Subcutaneous abdominal adipose tissue (tissue), 5 donors: ENCODE measurements around the gene SHB.

Source experiments
- H3K27ac ChIP-seq: one replicate; pipeline ENCODE4 v1.7.0; 2013; ENCODE audit warnings: low read depth, mild to moderate bottlenecking, inconsistent platforms, low read length, moderate library complexity
- H3K27me3 ChIP-seq, 5 donors: one replicate each; pipeline ENCODE4 v1.7.0; 2013; ENCODE audit warnings: low read length in 5 of 5, inconsistent platforms in 1 of 5; ENCODE audit not compliant: control insufficient read depth in 5 of 5, insufficient read depth in 4 of 5
- H3K36me3 ChIP-seq, 5 donors: one replicate each; pipeline ENCODE4 v1.7.0; 2013; ENCODE audit warnings: low read length in 5 of 5; ENCODE audit not compliant: control insufficient read depth in 5 of 5, insufficient read depth in 5 of 5
- H3K4me1 ChIP-seq, 5 donors: one replicate each; pipeline ENCODE4 v1.7.0; 2013; ENCODE audit warnings: low read length in 5 of 5, mild to moderate bottlenecking in 3 of 5, moderate library complexity in 1 of 5; ENCODE audit not compliant: control insufficient read depth in 5 of 5, insufficient read depth in 5 of 5
- H3K4me3 ChIP-seq, 5 donors: one replicate each; pipeline ENCODE4 v1.7.0; 2013; ENCODE audit warnings: low read length in 5 of 5, low read depth in 1 of 5
- H3K9ac ChIP-seq, 5 donors: one replicate each; pipeline ENCODE4 v1.7.0; 2013; ENCODE audit warnings: low read length in 5 of 5, mild to moderate bottlenecking in 4 of 5, moderate library complexity in 3 of 5
- H3K9me3 ChIP-seq, 5 donors: one replicate each; pipeline ENCODE4 v1.7.0; 2013; ENCODE audit warnings: low read length in 5 of 5; ENCODE audit not compliant: control insufficient read depth in 5 of 5
- donor health status: healthy.
- donor health status: healthy.
- donor health status: healthy.
- donor health status: healthy.
- donor health status: healthy.

Gene SHB

GRCh38 chr9:37928552-37929430 is 140.2 kb downstream of the SHB start:
- H3K9me3 ChIP-seq = no peaks in the 10 kb centered on the region
- peak overlapping the region in 1 of 5 donors; percentile 12 for H3K4me3 ChIP-seq
- H3K27me3 ChIP-seq = no peaks in the 10 kb centered on the region
- no peak overlapping the region for H3K9ac ChIP-seq
- no peaks in the 10 kb centered on the region for H3K36me3 ChIP-seq
- H3K27ac ChIP-seq = no peak overlapping the region
- peaks cover 6 to 43% (median 26%) of the 10 kb centered on the region in 5 donors for H3K4me1 ChIP-seq

- H3K27me3 ChIP-seq = no peaks in the 10 kb centered on the region
- H3K4me3 ChIP-seq = peak overlapping the region in 1 of 5 donors; percentile 12
- no peak overlapping the region for H3K9ac ChIP-seq
- peaks cover 6 to 38% (median 26%) of the 10 kb centered on the region in 5 donors for H3K4me1 ChIP-seq
- no peak overlapping the region for H3K27ac ChIP-seq
- H3K9me3 ChIP-seq = no peaks in the 10 kb centered on the region
- no peaks in the 10 kb centered on the region for H3K36me3 ChIP-seq
Observed at GRCh38 chr9:37927601-37928551, 141.2 kb downstream of the SHB start.

GRCh38 chr9:37927132-37927531 is 141.9 kb downstream of the SHB start:
- Histone ChIP-seq H3K9me3 (no peaks in the 10 kb centered on the region), H3K4me1 (peaks cover 6 to 39% (median 26%) of the 10 kb centered on the region in 5 donors), H3K36me3 (peaks cover 0 to under 1% (median 0%) of the 10 kb centered on the region in 5 donors), H3K27me3 (no peaks in the 10 kb centered on the region), H3K27ac (no peak overlapping the region), H3K4me3 (no peak overlapping the region), H3K9ac (no peak overlapping the region)

- no peaks in the 10 kb centered on the region for H3K9me3 ChIP-seq
- H3K4me1 ChIP-seq = peaks cover 6 to 41% (median 30%) of the 10 kb centered on the region in 5 donors
- peaks cover 0 to 4% (median 0%) of the 10 kb centered on the region in 5 donors for H3K36me3 ChIP-seq
- no peak overlapping the region for H3K9ac ChIP-seq
- no peaks in the 10 kb centered on the region for H3K27me3 ChIP-seq
- H3K4me3 ChIP-seq = no peak overlapping the region
- H3K27ac ChIP-seq = no peak overlapping the region
Observed at GRCh38 chr9:37926737-37927118, 142.3 kb downstream of the SHB start.

GRCh38 chr9:37925786-37926736 is 143.0 kb downstream of the SHB start:
- H3K4me1 ChIP-seq = peaks cover 6 to 41% (median 31%) of the 10 kb centered on the region in 5 donors
- H3K27ac ChIP-seq = no peak overlapping the region
- no peak overlapping the region for H3K4me3 ChIP-seq
- H3K9me3 ChIP-seq = no peaks in the 10 kb centered on the region
- H3K9ac ChIP-seq = no peak overlapping the region
- no peaks in the 10 kb centered on the region for H3K27me3 ChIP-seq
- peaks cover 0 to 6% (median 0%) of the 10 kb centered on the region in 5 donors for H3K36me3 ChIP-seq

- H3K4me3 ChIP-seq = no peak overlapping the region
- no peak overlapping the region for H3K27ac ChIP-seq
- no peaks in the 10 kb centered on the region for H3K27me3 ChIP-seq
- H3K9me3 ChIP-seq = no peaks in the 10 kb centered on the region
- peaks cover 6 to 39% (median 31%) of the 10 kb centered on the region in 5 donors for H3K4me1 ChIP-seq
- no peak overlapping the region for H3K9ac ChIP-seq
- H3K36me3 ChIP-seq = peaks cover 0 to 8% (median 0%) of the 10 kb centered on the region in 5 donors
Observed at GRCh38 chr9:37925006-37925405, 144.0 kb downstream of the SHB start.

GRCh38 chr9:37924538-37924937 is 144.5 kb downstream of the SHB start:
- H3K4me1 ChIP-seq = peaks cover 6 to 34% (median 28%) of the 10 kb centered on the region in 5 donors
- no peak overlapping the region for H3K4me3 ChIP-seq
- H3K27ac ChIP-seq = no peak overlapping the region

GRCh38 chr9:37923796-37924427 is 145.1 kb downstream of the SHB start:
- Histone ChIP-seq H3K27ac (no peak overlapping the region), H3K9me3 (no peaks in the 10 kb centered on the region), H3K9ac (no peak overlapping the region), H3K4me3 (no peak overlapping the region), H3K4me1 (peaks cover 6 to 28% (median 22%) of the 10 kb centered on the region in 5 donors), H3K36me3 (peaks cover 0 to 8% (median 3%) of the 10 kb centered on the region in 5 donors), H3K27me3 (no peaks in the 10 kb centered on the region)

More at GRCh38 chr9:37924538-37924937, 144.5 kb downstream of the SHB start:
- Histone ChIP-seq H3K36me3 (peaks cover 0 to 8% (median 3%) of the 10 kb centered on the region in 5 donors), H3K9me3 (no peaks in the 10 kb centered on the region), H3K9ac (no peak overlapping the region), H3K27me3 (no peaks in the 10 kb centered on the region)
